GM12864 (cell line): ENCODE measurements around the gene PCDHA4.
"Not testable (repeated sequence)": the region's sequence is repeated elsewhere in the genome, so short reads cannot be mapped to it uniquely, and the experiment has no call there.

Experiments used
- DNase-seq: peaks from one replicate; pipeline ENCODE4 v3.0.0-alpha.2; 2011; ENCODE audit warnings: low read depth
- H3K4me3 ChIP-seq: 2 replicates; pipeline ENCODE4 v1.5.1; 2011; ENCODE audit warnings: mild to moderate bottlenecking, low read depth, low read length, control low read depth
- TF ChIP-seq, protein P1 (sequence below): IDR thresholded peaks from 2 replicates; pipeline ENCODE4 v1.5.1; 2011; ENCODE audit warnings: low read depth, mild to moderate bottlenecking, moderate library complexity, low read length, control low read depth, inconsistent platforms; ENCODE audit errors: missing control alignments

PCDHA4 gene

DNA sequence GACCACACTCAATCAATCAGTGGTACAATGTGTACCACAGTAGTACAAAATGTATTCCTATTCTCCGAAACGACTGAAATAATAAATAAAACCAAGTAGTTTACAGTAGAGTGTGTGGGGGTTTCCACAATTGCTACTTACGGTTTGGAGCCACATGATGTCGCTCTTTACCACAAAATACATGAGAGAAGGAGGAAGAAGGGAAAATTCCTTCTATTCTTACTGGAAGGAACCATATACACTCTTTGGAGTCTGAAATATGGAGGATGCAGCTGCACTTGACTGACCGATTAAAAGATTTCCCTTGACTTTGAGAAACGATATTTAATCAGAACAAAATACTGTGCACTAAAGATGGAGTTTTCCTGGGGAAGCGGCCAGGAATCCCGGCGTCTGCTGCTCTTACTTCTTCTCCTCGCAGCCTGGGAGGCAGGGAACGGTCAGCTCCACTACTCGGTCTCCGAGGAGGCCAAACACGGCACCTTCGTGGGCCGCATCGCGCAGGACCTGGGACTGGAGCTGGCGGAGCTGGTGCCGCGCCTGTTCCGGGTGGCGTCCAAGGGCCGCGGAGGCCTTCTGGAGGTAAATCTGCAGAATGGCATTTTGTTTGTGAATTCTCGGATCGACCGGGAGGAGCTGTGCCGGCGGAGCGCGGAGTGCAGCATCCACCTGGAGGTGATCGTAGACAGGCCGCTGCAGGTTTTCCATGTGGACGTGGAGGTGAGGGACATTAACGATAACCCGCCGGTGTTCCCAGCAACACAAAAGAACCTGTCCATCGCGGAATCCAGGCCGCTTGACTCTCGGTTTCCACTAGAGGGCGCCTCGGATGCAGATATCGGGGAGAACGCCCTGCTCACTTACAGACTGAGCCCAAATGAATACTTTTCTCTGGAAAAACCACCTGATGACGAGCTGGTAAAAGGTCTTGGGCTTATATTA is at the start of gene PCDHA4:
Gene PCDHA4 (plus strand): TSS at position 235 of the 942 bp plus-strand sequence.
- TF ChIP-seq, protein P1, sequence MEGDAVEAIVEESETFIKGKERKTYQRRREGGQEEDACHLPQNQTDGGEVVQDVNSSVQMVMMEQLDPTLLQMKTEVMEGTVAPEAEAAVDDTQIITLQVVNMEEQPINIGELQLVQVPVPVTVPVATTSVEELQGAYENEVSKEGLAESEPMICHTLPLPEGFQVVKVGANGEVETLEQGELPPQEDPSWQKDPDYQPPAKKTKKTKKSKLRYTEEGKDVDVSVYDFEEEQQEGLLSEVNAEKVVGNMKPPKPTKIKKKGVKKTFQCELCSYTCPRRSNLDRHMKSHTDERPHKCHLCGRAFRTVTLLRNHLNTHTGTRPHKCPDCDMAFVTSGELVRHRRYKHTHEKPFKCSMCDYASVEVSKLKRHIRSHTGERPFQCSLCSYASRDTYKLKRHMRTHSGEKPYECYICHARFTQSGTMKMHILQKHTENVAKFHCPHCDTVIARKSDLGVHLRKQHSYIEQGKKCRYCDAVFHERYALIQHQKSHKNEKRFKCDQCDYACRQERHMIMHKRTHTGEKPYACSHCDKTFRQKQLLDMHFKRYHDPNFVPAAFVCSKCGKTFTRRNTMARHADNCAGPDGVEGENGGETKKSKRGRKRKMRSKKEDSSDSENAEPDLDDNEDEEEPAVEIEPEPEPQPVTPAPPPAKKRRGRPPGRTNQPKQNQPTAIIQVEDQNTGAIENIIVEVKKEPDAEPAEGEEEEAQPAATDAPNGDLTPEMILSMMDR: peak; percentile 27
- DNase-seq: no peak
- H3K4me3 ChIP-seq: no peak within 1 kb of the TSS

GRCh38 chr5:140764177-140764973 is 42.5 kb upstream of the PCDHA4 start:
- DNase-seq: no peak
- no peak overlapping the region for H3K4me3 ChIP-seq
- TF ChIP-seq, protein P1: no peak

GRCh38 chr5:140767444-140767843 is 39.4 kb upstream of the PCDHA4 start:
- H3K4me3 ChIP-seq: no peak overlapping the region
- TF ChIP-seq, protein P1: no peak
- DNase-seq: no peak

- H3K4me3 ChIP-seq: no peak overlapping the region
Observed at GRCh38 chr5:140780512-140780911, 26.4 kb upstream of the PCDHA4 start.

DNA sequence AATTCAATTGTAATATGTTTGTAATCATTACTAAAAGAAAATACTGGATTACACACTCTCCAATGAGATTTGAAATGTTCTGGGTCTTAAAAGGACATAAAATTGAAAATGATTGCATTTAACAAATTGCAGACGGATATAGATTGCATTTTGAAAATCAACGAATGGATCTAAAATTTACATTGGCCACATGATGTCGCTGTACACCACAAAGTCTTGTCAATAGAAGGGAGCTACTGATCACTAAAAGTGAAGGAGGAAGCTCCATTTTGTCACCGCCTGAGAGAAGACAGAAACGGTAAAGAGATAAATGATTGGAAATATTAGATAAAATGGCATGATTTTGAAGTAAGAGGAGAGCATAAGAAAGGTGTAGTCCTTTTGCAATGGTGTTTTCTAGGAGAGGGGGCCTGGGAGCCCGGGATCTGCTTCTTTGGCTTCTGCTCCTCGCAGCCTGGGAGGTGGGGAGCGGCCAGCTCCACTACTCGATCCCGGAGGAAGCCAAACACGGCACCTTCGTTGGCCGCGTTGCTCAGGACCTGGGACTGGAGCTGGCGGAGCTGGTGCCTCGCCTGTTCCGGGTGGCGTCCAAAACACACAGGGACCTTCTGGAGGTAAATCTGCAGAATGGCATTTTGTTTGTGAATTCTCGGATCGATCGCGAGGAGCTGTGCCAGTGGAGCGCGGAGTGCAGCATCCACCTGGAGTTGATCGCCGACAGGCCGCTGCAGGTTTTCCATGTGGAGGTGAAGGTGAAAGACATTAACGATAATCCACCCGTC is 20.8 kb upstream of the PCDHA4 start, which contains the start of gene PCDHA1:
Gene PCDHA1 (plus strand): TSS at position 236 of the 782 bp plus-strand sequence.
- H3K4me3 ChIP-seq: no peak within 1 kb of the TSS
- no peak for DNase-seq
- TF ChIP-seq, protein P1: no peak

More at GRCh38 chr5:140780512-140780911, 26.4 kb upstream of the PCDHA4 start:
- DNase-seq: no peak
- TF ChIP-seq, protein P1: no peak

DNA sequence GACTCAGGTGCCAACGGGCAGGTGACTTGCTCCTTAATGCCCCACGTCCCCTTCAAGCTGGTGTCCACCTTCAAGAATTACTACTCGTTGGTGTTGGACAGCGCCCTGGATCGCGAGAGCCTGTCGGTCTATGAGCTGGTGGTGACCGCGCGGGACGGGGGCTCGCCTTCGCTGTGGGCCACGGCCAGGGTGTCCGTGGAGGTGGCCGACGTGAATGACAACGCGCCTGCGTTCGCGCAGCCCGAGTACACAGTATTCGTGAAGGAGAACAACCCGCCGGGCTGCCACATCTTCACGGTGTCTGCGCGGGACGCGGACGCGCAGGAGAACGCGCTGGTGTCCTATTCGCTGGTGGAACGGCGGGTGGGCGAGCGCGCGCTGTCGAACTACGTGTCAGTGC is 19.4 kb upstream of the PCDHA4 start:
- not testable (repeated sequence) for H3K4me3 ChIP-seq, DNase-seq

DNA sequence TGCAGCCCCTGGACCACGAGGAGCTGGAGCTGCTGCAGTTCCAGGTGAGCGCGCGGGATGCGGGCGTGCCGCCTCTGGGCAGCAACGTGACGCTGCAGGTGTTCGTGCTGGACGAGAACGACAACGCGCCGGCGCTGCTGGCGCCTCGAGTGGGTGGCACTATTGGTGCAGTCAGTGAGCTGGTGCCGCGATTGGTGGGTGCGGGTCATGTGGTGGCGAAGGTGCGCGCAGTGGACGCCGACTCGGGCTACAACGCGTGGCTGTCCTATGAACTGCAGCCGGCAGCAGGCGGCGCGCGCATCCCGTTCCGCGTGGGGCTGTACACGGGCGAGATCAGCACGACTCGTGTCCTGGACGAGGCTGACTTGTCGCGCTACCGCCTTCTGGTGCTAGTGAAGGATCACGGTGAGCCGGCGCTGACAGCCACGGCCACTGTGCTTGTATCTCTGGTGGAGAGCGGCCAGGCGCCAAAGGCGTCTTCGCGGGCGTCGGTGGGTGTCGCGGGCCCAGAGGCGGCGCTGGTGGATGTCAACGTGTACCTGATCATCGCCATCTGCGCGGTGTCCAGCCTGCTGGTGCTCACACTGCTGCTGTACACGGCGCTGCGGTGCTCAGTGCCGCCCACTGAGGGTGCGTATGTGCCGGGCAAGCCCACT is 18.9 kb upstream of the PCDHA4 start:
- not testable (repeated sequence) for H3K4me3 ChIP-seq, DNase-seq
